Sciatic nerve (tissue), 2 donors: ENCODE data around the gene HES3. TPM values are rescaled to one million over a fixed set of nuclear protein-coding genes. Genes with fewer than 3 reads are reported as not detected.
"Not testable (repeated sequence)": the region's sequence is repeated elsewhere in the genome, so short reads cannot be mapped to it uniquely, and the experiment has no call there.

Experiments used
- ATAC-seq: fragments of 200-7000 bp; cut with Tn5 transposase; one replicate; pipeline ENCODE4 v1.9.1; 2020; ENCODE audit warnings: mild to moderate bottlenecking, moderate library complexity
- DNase-seq: peaks from one replicate; pipeline ENCODE4 v3.0.0-alpha.2; 2020; ENCODE audit warnings: low spot score
- intact Hi-C: fragments of 100-400 bp; cut with DNase I; formaldehyde crosslinking; loops from one replicate; pipeline ENCODE4 v1.14.2; 2022
- total RNA-seq: library from RNA; stranded (reverse); fragmentation: NEBNext Ultra II Directional; extraction: Animal tissue kit (Norgen Biotek cat#: 25700); gene quantifications from one replicate; pipeline ENCODE4 v1.2.1, GENCODE V29; 2021
- donor health status: DM: no; HTN: no; CAD: no.
- donor health status: DM: no; HTN: no; CAD: no.

HES3 gene
- total RNA-seq, 1 donor from 2014 or later, result not detected

GRCh38 chr1:6212193-6212959 is 31.6 kb upstream of the HES3 start:
- intact Hi-C loops, result no loop called here
- DNase-seq (no peak), ATAC-seq (no peak)

GRCh38 chr1:6218375-6219164 is 25.4 kb upstream of the HES3 start:
- DNase-seq, result no peak
- intact Hi-C loops, result no loop called here
- no peak for ATAC-seq

GRCh38 chr1:6219641-6220040 is 24.3 kb upstream of the HES3 start:
- intact Hi-C loops, DNase-seq, ATAC-seq: not testable (repeated sequence)

GRCh38 chr1:6220236-6220635 is 23.7 kb upstream of the HES3 start:
- intact Hi-C loops, result no loop called here
- DNase-seq (no peak), ATAC-seq (no peak)

- intact Hi-C loops, result no loop called here
- no peak for ATAC-seq
- DNase-seq, result no peak
Observed at GRCh38 chr1:6221210-6221784, 22.7 kb upstream of the HES3 start.

GRCh38 chr1:6222636-6223035 is 21.3 kb upstream of the HES3 start:
- ATAC-seq, result peak; percentile 81
- intact Hi-C loops, result no loop called here
- peak; percentile 86 for DNase-seq

- intact Hi-C loops, result no loop called here
- DNase-seq (no peak), ATAC-seq (no peak)
Observed at GRCh38 chr1:6223617-6224016, 20.4 kb upstream of the HES3 start.

- ATAC-seq, result no peak
- DNase-seq, result no peak
- intact Hi-C loops, result no loop called here
Observed at GRCh38 chr1:6224718-6225117, 19.3 kb upstream of the HES3 start.

GRCh38 chr1:6225651-6226050 is 18.3 kb upstream of the HES3 start:
- DNase-seq (no peak), ATAC-seq (no peak)
- intact Hi-C loops, result no loop called here

- intact Hi-C loops, result no loop called here
- no peak for DNase-seq
- ATAC-seq, result no peak
Observed at GRCh38 chr1:6233376-6233775, 10.6 kb upstream of the HES3 start.

GRCh38 chr1:6234502-6235295 is 9.3 kb upstream of the HES3 start:
- intact Hi-C loops, result no loop called here
- no peak for ATAC-seq
- no peak for DNase-seq

GRCh38 chr1:6235296-6235677 is 8.7 kb upstream of the HES3 start:
- intact Hi-C loops, result no loop called here

GRCh38 chr1:6237093-6237492 is 6.9 kb upstream of the HES3 start:
- intact Hi-C loops, result no loop called here
- ATAC-seq, result no peak
- DNase-seq, result no peak

More at GRCh38 chr1:6235296-6235677, 8.7 kb upstream of the HES3 start:
- DNase-seq, result no peak
- ATAC-seq, result no peak

- intact Hi-C loops, result no loop called here
- ATAC-seq (no peak), DNase-seq (no peak)
Observed at GRCh38 chr1:6239213-6239752, 4.7 kb upstream of the HES3 start.

- no peak for ATAC-seq
Observed at GRCh38 chr1:6239950-6240768, 3.8 kb upstream of the HES3 start.

GRCh38 chr1:6241107-6241886 is 2.7 kb upstream of the HES3 start:
- intact Hi-C loops, result loop anchor here (10.0 kb wide), 1 partner anchor 194 kb away; no protein-coding TSS in a partner anchor
- ATAC-seq, result no peak
- DNase-seq, result no peak

More at GRCh38 chr1:6239950-6240768, 3.8 kb upstream of the HES3 start:
- intact Hi-C loops, result loop anchor here (10.0 kb wide), 1 partner anchor 195 kb away; no protein-coding TSS in a partner anchor
- DNase-seq, result no peak
